Esophagus squamous epithelium (tissue), 4 donors: Measurements from ENCODE around the gene SYTL2.

Experiments used
- POLR2A ChIP-seq, 4 donors: fragments of 450-650 bp; IDR thresholded peaks; one replicate each; pipeline ENCODE4 v1.6.1; 2017; ENCODE audit warnings: antibody characterized with exemption in 4 of 4, mild to moderate bottlenecking in 4 of 4, moderate library complexity in 3 of 4
- TF ChIP-seq, protein P1 (sequence below), 6 experiments: fragments of 450-650 bp in 4 of 6; fragments of 200-600 bp in 2 of 6; sonication (generic) in 2 of 6; IDR thresholded peaks; one replicate each; pipeline ENCODE4 v1.5.1; 2016 to 2019; ENCODE audit warnings: antibody characterized with exemption in 6 of 6, mild to moderate bottlenecking in 4 of 6, moderate library complexity in 4 of 6

DNA sequence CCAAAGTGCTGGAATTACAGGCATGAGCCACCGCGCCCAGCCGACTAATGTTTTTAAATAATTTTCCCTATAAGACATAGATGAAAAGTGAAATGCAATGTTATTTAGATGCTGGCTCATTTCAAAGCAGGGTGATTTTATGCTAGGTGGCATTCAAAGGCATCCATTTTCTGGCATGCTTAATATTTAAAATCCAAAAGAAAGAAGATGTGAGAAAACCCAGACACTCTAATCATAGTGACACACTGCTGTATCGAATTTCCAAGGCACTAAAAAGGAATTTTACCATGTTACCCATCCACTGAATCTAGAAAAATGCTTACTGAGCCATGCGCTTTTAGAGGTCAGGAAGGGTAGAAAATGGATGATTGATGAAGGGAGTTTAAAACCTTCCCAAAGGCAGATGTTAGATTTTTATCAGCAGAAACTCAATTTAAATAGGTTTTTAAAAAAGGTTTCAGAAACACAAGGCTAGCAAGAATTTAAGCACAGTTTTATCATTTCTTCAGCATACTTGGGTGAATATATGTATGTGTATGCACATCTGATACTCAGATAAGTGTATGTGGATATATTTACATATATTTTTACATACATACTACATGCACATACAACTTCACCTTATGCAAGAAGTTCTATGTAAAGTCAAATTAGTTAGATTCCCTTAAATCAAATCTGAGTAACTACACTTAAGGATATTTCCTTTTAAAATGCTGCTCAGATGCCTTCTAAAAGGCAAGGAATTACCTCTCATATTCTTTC is 100.8 kb downstream of the SYTL2 start:
- TF ChIP-seq, protein P1, sequence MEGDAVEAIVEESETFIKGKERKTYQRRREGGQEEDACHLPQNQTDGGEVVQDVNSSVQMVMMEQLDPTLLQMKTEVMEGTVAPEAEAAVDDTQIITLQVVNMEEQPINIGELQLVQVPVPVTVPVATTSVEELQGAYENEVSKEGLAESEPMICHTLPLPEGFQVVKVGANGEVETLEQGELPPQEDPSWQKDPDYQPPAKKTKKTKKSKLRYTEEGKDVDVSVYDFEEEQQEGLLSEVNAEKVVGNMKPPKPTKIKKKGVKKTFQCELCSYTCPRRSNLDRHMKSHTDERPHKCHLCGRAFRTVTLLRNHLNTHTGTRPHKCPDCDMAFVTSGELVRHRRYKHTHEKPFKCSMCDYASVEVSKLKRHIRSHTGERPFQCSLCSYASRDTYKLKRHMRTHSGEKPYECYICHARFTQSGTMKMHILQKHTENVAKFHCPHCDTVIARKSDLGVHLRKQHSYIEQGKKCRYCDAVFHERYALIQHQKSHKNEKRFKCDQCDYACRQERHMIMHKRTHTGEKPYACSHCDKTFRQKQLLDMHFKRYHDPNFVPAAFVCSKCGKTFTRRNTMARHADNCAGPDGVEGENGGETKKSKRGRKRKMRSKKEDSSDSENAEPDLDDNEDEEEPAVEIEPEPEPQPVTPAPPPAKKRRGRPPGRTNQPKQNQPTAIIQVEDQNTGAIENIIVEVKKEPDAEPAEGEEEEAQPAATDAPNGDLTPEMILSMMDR (IDR thresholded peaks at IDR 0.05), result no peak
- no peak for TF ChIP-seq POLR2A (IDR thresholded peaks at IDR 0.05)
